Testis (tissue), 5 donors: ENCODE results near the gene PAX8. TPM values are rescaled to one million over a fixed set of nuclear protein-coding genes. Genes with fewer than 3 reads are reported as not detected.
"Not testable (repeated sequence)": the region's sequence is repeated elsewhere in the genome, so short reads cannot be mapped to it uniquely, and the experiment has no call there.

Experiments used
- DNase-seq: peaks from one replicate; pipeline ENCODE4 v3.0.0-alpha.2; 2019
- H3K27ac ChIP-seq, 2 donors: fragments of 200-600 bp; sonication (generic); one replicate each; pipeline ENCODE4 v1.5.1; 2019
- H3K27me3 ChIP-seq: fragments of 200-600 bp; sonication (generic); one replicate; pipeline ENCODE4 v1.5.1; 2019
- H3K36me3 ChIP-seq: fragments of 200-600 bp; sonication (generic); one replicate; pipeline ENCODE4 v1.5.1; 2017; ENCODE audit warnings: low read depth; ENCODE audit errors: missing control alignments
- H3K4me1 ChIP-seq: fragments of 200-600 bp; sonication (generic); one replicate; pipeline ENCODE4 v1.5.1; 2019
- H3K4me3 ChIP-seq, 2 donors: fragments of 200-600 bp; sonication (generic); one replicate each; pipeline ENCODE4 v1.5.1; 2017 to 2019
- H3K9me3 ChIP-seq: fragments of 200-600 bp; sonication (generic); one replicate; pipeline ENCODE4 v1.5.1; 2017
- CTCF ChIP-seq, 3 experiments: fragments of 450-650 bp in 2 of 3; fragments of 200-600 bp in 1 of 3; sonication (generic) in 1 of 3; IDR thresholded peaks; one replicate each; pipeline ENCODE4 v1.5.1; 2016 to 2019; ENCODE audit warnings: antibody characterized with exemption in 3 of 3, mild to moderate bottlenecking in 2 of 3, moderate library complexity in 1 of 3
- POLR2A ChIP-seq: fragments of 450-650 bp; IDR thresholded peaks from one replicate; pipeline ENCODE4 v1.6.1; 2017; ENCODE audit warnings: antibody characterized with exemption, mild to moderate bottlenecking, moderate library complexity
- WGBS, 2 donors: methylation state at CpG; one replicate each; pipeline ENCODE4 v1.1.5; 2018; 5-methylcytosine and 5-hydroxymethylcytosine counted together
- intact Hi-C: fragments of 100-400 bp; cut with DNase I; formaldehyde crosslinking; loops from one replicate; pipeline ENCODE4 v1.15.1; 2023; ENCODE audit warnings: low total_unique reads
- long read RNA-seq, 2 donors: transcript quantifications; one replicate each; lab custom pipeline, GENCODE V29; 2026
- polyA plus RNA-seq: library from polyadenylated mRNA; stranded (reverse); fragments of 350-450 nt; fragmentation: Illumina TruSeq; extraction: RNeasy Lipid Tissue Mini Kit (QIAGEN cat#74804); gene quantifications from one replicate; pipeline ENCODE4 v1.2.3, GENCODE V29; 2014; ENCODE audit warnings: low read depth, low replicate concordance; ENCODE audit not compliant: insufficient read depth
- total RNA-seq, 2 donors: library from RNA; depleted of rRNA; stranded (reverse); fragments of >200 nt; gene quantifications; one replicate each; pipeline ENCODE4 v1.2.3, GENCODE V29; 2016

PAX8 gene
- 1 to 10 TPM; 4.7 to 5.4 TPM for total RNA-seq
- polyA plus RNA-seq, result 22.3 TPM
- long read RNA-seq, donor 1, full-length matches to known transcripts, result 13 of 18 reads
- long read RNA-seq, donor 1, partial matches to known transcripts, result 5 of 18 reads
- long read RNA-seq, donor 1, other reads (novel, unspliced or antisense), result 0 of 18 reads
- long read RNA-seq, donor 2, full-length matches to known transcripts, result 3 of 3 reads
- long read RNA-seq, donor 2, partial matches to known transcripts, result 0 of 3 reads
- long read RNA-seq, donor 2, other reads (novel, unspliced or antisense), result 0 of 3 reads

- DNase-seq, result no peak
- H3K9me3 ChIP-seq, result no peaks in the 10 kb centered on the region
- WGBS, 2 donors, result 48 to 67% methylated on average over 18 of the region's 18 CpGs
- H3K36me3 ChIP-seq, result no peaks in the 10 kb centered on the region
- TF ChIP-seq CTCF (IDR thresholded peaks at IDR 0.05), result no peak
- no peak for TF ChIP-seq POLR2A
- intact Hi-C loops, result no loop called here
- H3K4me1 ChIP-seq, result peaks cover 4% of the 10 kb centered on the region
- H3K27me3 ChIP-seq, result no peaks in the 10 kb centered on the region
- H3K4me3 ChIP-seq, result peak within 1 kb of the TSS in 1 of 2 donors; percentile 15
- no peak within 1 kb of the TSS for H3K27ac ChIP-seq
Measured at GRCh38 chr2:113278742-113279139, at the start of gene PAX8. Gene PAX8 (minus strand): TSS chr2:113278921. CDS start chr2:113278394, 527 bp downstream.

- TF ChIP-seq POLR2A, result no peak
- no peak for TF ChIP-seq CTCF (IDR thresholded peaks at IDR 0.05)
- intact Hi-C loops, result no loop called here
- Histone ChIP-seq H3K27me3 (no peaks in the 10 kb centered on the region), H3K27ac (no peak overlapping the region), H3K9me3 (no peaks in the 10 kb centered on the region), H3K4me3 (no peak overlapping the region), H3K4me1 (peaks cover 3% of the 10 kb centered on the region), H3K36me3 (no peaks in the 10 kb centered on the region)
- DNase-seq, result no peak
- WGBS, 2 donors, result 92% methylated on average over 3 of the region's 3 CpGs
Measured at GRCh38 chr2:113328043-113328442, 49.3 kb upstream of the PAX8 start.

GRCh38 chr2:113325161-113325731 lies 46.5 kb upstream of the PAX8 start:
- 3 to 7% methylated on average over 14 of the region's 14 CpGs for WGBS, 2 donors
- H3K4me1 ChIP-seq, H3K36me3 ChIP-seq, intact Hi-C loops, H3K27me3 ChIP-seq, H3K9me3 ChIP-seq, H3K27ac ChIP-seq, DNase-seq: not testable (repeated sequence)
- H3K4me3 ChIP-seq, result peak overlapping the region; percentile 29 to 31

- no peaks in the 10 kb centered on the region for H3K9me3 ChIP-seq
- TF ChIP-seq CTCF (IDR thresholded peaks at IDR 0.05) (no peak), POLR2A (no peak)
- no peaks in the 10 kb centered on the region for H3K36me3 ChIP-seq
- no peak overlapping the region for H3K27ac ChIP-seq
- H3K4me3 ChIP-seq, result peak overlapping the region; percentile 29 to 31
- H3K27me3 ChIP-seq, result no peaks in the 10 kb centered on the region
- peak; percentile 45 for DNase-seq
- WGBS, 2 donors, result 0 to 1% methylated on average over 26 to 27 of the region's 27 CpGs
- H3K4me1 ChIP-seq, result peaks cover 3% of the 10 kb centered on the region
- intact Hi-C loops, result no loop called here
Measured at GRCh38 chr2:113324684-113325160, 46.0 kb upstream of the PAX8 start.

GRCh38 chr2:113323129-113323528 lies 44.4 kb upstream of the PAX8 start:
- H3K27me3 ChIP-seq, result not testable (repeated sequence)

GRCh38 chr2:113320106-113320505 lies 41.4 kb upstream of the PAX8 start:
- H3K4me1 ChIP-seq, H3K9me3 ChIP-seq, H3K27ac ChIP-seq, H3K36me3 ChIP-seq, H3K4me3 ChIP-seq, intact Hi-C loops, DNase-seq, H3K27me3 ChIP-seq: not testable (repeated sequence)
- 84 to 86% methylated on average over 6 to 7 of the region's 7 CpGs for WGBS, 2 donors

More at GRCh38 chr2:113323129-113323528, 44.4 kb upstream of the PAX8 start:
- H3K9me3 ChIP-seq, H3K36me3 ChIP-seq, H3K4me3 ChIP-seq, H3K27ac ChIP-seq, DNase-seq, intact Hi-C loops, H3K4me1 ChIP-seq: not testable (repeated sequence)
- WGBS, 2 donors, result 59 to 77% methylated on average over 5 of the region's 5 CpGs

- H3K27ac ChIP-seq, H3K4me1 ChIP-seq, H3K4me3 ChIP-seq, H3K27me3 ChIP-seq, H3K9me3 ChIP-seq, H3K36me3 ChIP-seq, intact Hi-C loops, DNase-seq: not testable (repeated sequence)
- 92 to 94% methylated on average over 3 of the region's 3 CpGs for WGBS, 2 donors
Measured at GRCh38 chr2:113318941-113319340, 40.2 kb upstream of the PAX8 start.
